ENCODE measurements around the gene AUTS2. TPM values are rescaled to one million over a fixed set of nuclear protein-coding genes. Genes with fewer than 3 reads are reported as not detected.

AUTS2 gene
- total and polyA plus RNA-seq, 2 experiments from 2014 or later: 32.0 to 91.0 TPM

DNA sequence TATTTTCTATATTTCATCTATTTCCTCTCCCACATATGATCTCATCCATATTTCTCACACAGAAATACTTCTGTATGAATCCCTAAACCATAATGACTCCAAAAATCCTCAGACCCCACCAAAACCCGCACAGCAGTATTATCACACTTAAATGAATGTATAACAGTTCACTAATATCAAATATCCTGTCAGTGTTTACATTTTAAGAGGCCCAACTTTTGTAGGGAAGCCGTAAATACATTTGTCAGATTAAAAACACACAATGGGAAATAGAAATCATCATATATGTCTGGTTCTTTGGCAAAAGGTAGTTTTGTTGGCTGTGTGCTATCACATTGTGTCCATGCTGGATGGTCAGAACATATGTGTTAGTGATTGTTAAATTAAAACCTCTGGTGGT is 4.2 kb downstream of the AUTS2 start:
- TF ChIP-seq ZNF331 (CRISPR knock-in tag; IDR thresholded peaks at IDR 0.05; ENCODE audit: low read depth): no peak
- peak; percentile 51 for TF ChIP-seq EZH2 (IDR thresholded peaks at IDR 0.05; ENCODE audit: low read depth, unreplicated experiment)
- no peaks in the 10 kb centered on the region for H3K9me2 ChIP-seq (ENCODE audit: insufficient read depth)
- no peak overlapping the region for H3K27ac Mint-ChIP-seq
- no peak overlapping the region for H3K27ac ChIP-seq (ENCODE audit: low read depth)
- no peak overlapping the region for H3K4me3 Mint-ChIP-seq
- no peak overlapping the region for H3K4me3 ChIP-seq
- H4K20me1 ChIP-seq (replicated peaks; ENCODE audit: insufficient read depth): peaks cover 61% of the 10 kb centered on the region
- peaks cover 44% of the 10 kb centered on the region for H3K79me2 ChIP-seq (replicated peaks; ENCODE audit: insufficient read depth)
- no peaks in the 10 kb centered on the region for H3F3A ChIP-seq (replicated peaks; ENCODE audit: low read depth)
- peaks cover 15% of the 10 kb centered on the region for H3K27me3 Mint-ChIP-seq (ENCODE audit: insufficient read depth, low read depth, poor library complexity)
- DNase-seq (ENCODE audit: low spot score) (no peak), ATAC-seq (no peak)
- H3K27me3 ChIP-seq (ENCODE audit: insufficient read depth): peaks cover 88% of the 10 kb centered on the region
- H3K9me3 Mint-ChIP-seq: peaks cover 3% of the 10 kb centered on the region; the same call in 2 of the 3 replicates
- H2AFZ ChIP-seq: no peak overlapping the region
- no peak overlapping the region for H3K4me2 ChIP-seq
- peaks cover 13% of the 10 kb centered on the region for H3K4me1 ChIP-seq (ENCODE audit: insufficient read depth)
- H3K36me3 Mint-ChIP-seq (ENCODE audit: low read depth): no peaks in the 10 kb centered on the region
- no peaks in the 10 kb centered on the region for H3K36me3 ChIP-seq (ENCODE audit: insufficient read depth)
- peaks cover 6% of the 10 kb centered on the region for H3K4me1 Mint-ChIP-seq

DNA sequence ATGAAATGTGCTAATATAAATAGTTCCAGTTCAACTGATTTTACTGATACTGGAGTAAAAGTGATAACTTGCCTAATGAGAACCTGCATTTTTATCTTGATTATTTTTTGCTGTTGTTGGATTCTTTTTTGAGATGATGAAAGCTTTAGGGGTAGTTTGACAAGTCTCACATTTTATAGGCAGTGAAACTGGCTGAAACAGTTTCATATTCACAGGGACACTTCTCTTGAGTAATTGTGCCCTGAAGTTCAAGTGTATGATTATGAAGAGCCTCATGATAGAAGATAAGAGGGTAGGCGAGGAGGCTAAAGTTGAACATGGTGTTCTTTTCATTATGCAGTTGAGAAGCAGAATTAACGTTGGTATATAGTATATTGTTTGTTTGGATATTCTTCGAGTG is 5.1 kb downstream of the AUTS2 start:
- H3K27ac ChIP-seq (ENCODE audit: low read depth): no peak overlapping the region
- H2AFZ ChIP-seq: no peak overlapping the region
- H3K36me3 ChIP-seq (ENCODE audit: insufficient read depth): no peaks in the 10 kb centered on the region
- H3K9me2 ChIP-seq (ENCODE audit: insufficient read depth): no peaks in the 10 kb centered on the region
- peaks cover 10% of the 10 kb centered on the region for H3K4me1 Mint-ChIP-seq
- ATAC-seq: no peak
- peaks cover 94% of the 10 kb centered on the region for H3K27me3 ChIP-seq (ENCODE audit: insufficient read depth)
- no peak overlapping the region for H3K4me2 ChIP-seq
- no peaks in the 10 kb centered on the region for H3K36me3 Mint-ChIP-seq (ENCODE audit: low read depth)
- TF ChIP-seq EZH2 (IDR thresholded peaks at IDR 0.05; ENCODE audit: low read depth, unreplicated experiment): no peak
- no peak for TF ChIP-seq EZH2phosphoT487 (IDR thresholded peaks at IDR 0.05; ENCODE audit: unreplicated experiment)
- TF ChIP-seq, protein P1, sequence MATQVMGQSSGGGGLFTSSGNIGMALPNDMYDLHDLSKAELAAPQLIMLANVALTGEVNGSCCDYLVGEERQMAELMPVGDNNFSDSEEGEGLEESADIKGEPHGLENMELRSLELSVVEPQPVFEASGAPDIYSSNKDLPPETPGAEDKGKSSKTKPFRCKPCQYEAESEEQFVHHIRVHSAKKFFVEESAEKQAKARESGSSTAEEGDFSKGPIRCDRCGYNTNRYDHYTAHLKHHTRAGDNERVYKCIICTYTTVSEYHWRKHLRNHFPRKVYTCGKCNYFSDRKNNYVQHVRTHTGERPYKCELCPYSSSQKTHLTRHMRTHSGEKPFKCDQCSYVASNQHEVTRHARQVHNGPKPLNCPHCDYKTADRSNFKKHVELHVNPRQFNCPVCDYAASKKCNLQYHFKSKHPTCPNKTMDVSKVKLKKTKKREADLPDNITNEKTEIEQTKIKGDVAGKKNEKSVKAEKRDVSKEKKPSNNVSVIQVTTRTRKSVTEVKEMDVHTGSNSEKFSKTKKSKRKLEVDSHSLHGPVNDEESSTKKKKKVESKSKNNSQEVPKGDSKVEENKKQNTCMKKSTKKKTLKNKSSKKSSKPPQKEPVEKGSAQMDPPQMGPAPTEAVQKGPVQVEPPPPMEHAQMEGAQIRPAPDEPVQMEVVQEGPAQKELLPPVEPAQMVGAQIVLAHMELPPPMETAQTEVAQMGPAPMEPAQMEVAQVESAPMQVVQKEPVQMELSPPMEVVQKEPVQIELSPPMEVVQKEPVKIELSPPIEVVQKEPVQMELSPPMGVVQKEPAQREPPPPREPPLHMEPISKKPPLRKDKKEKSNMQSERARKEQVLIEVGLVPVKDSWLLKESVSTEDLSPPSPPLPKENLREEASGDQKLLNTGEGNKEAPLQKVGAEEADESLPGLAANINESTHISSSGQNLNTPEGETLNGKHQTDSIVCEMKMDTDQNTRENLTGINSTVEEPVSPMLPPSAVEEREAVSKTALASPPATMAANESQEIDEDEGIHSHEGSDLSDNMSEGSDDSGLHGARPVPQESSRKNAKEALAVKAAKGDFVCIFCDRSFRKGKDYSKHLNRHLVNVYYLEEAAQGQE (IDR thresholded peaks at IDR 0.05; ENCODE audit: unreplicated experiment): no peak
- TF ChIP-seq CREB1 (CRISPR knock-in tag; IDR thresholded peaks at IDR 0.05; ENCODE audit: low read depth): no peak
- TF ChIP-seq, protein P2, sequence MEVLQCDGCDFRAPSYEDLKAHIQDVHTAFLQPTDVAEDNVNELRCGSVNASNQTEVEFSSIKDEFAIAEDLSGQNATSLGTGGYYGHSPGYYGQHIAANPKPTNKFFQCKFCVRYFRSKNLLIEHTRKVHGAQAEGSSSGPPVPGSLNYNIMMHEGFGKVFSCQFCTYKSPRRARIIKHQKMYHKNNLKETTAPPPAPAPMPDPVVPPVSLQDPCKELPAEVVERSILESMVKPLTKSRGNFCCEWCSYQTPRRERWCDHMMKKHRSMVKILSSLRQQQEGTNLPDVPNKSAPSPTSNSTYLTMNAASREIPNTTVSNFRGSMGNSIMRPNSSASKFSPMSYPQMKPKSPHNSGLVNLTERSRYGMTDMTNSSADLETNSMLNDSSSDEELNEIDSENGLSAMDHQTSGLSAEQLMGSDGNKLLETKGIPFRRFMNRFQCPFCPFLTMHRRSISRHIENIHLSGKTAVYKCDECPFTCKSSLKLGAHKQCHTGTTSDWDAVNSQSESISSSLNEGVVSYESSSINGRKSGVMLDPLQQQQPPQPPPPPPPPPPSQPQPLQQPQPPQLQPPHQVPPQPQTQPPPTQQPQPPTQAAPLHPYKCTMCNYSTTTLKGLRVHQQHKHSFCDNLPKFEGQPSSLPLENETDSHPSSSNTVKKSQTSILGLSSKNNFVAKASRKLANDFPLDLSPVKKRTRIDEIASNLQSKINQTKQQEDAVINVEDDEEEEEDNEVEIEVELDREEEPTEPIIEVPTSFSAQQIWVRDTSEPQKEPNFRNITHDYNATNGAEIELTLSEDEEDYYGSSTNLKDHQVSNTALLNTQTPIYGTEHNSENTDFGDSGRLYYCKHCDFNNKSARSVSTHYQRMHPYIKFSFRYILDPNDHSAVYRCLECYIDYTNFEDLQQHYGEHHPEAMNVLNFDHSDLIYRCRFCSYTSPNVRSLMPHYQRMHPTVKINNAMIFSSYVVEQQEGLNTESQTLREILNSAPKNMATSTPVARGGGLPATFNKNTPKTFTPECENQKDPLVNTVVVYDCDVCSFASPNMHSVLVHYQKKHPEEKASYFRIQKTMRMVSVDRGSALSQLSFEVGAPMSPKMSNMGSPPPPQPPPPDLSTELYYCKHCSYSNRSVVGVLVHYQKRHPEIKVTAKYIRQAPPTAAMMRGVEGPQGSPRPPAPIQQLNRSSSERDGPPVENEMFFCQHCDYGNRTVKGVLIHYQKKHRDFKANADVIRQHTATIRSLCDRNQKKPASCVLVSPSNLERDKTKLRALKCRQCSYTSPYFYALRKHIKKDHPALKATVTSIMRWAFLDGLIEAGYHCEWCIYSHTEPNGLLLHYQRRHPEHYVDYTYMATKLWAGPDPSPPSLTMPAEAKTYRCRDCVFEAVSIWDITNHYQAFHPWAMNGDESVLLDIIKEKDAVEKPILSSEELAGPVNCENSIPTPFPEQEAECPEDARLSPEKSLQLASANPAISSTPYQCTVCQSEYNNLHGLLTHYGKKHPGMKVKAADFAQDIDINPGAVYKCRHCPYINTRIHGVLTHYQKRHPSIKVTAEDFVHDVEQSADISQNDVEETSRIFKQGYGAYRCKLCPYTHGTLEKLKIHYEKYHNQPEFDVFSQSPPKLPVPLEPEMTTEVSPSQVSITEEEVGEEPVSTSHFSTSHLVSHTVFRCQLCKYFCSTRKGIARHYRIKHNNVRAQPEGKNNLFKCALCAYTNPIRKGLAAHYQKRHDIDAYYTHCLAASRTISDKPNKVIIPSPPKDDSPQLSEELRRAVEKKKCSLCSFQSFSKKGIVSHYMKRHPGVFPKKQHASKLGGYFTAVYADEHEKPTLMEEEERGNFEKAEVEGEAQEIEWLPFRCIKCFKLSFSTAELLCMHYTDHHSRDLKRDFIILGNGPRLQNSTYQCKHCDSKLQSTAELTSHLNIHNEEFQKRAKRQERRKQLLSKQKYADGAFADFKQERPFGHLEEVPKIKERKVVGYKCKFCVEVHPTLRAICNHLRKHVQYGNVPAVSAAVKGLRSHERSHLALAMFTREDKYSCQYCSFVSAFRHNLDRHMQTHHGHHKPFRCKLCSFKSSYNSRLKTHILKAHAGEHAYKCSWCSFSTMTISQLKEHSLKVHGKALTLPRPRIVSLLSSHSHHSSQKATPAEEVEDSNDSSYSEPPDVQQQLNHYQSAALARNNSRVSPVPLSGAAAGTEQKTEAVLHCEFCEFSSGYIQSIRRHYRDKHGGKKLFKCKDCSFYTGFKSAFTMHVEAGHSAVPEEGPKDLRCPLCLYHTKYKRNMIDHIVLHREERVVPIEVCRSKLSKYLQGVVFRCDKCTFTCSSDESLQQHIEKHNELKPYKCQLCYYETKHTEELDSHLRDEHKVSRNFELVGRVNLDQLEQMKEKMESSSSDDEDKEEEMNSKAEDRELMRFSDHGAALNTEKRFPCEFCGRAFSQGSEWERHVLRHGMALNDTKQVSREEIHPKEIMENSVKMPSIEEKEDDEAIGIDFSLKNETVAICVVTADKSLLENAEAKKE (CRISPR knock-in tag; IDR thresholded peaks at IDR 0.05): no peak
- no peak for TF ChIP-seq NANOG (IDR thresholded peaks at IDR 0.05; ENCODE audit: borderline replicate concordance)
- TF ChIP-seq, protein P3, sequence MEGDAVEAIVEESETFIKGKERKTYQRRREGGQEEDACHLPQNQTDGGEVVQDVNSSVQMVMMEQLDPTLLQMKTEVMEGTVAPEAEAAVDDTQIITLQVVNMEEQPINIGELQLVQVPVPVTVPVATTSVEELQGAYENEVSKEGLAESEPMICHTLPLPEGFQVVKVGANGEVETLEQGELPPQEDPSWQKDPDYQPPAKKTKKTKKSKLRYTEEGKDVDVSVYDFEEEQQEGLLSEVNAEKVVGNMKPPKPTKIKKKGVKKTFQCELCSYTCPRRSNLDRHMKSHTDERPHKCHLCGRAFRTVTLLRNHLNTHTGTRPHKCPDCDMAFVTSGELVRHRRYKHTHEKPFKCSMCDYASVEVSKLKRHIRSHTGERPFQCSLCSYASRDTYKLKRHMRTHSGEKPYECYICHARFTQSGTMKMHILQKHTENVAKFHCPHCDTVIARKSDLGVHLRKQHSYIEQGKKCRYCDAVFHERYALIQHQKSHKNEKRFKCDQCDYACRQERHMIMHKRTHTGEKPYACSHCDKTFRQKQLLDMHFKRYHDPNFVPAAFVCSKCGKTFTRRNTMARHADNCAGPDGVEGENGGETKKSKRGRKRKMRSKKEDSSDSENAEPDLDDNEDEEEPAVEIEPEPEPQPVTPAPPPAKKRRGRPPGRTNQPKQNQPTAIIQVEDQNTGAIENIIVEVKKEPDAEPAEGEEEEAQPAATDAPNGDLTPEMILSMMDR (conservative IDR thresholded peaks at IDR 0.05; ENCODE audit: low read depth in 2 of 2): no peak
- no peak for TF ChIP-seq POLR2AphosphoS5 (IDR thresholded peaks at IDR 0.05; ENCODE audit: low read depth)
- no peak for TF ChIP-seq ZNF114 (CRISPR knock-in tag; IDR thresholded peaks at IDR 0.05)
- TF ChIP-seq JUNB (IDR thresholded peaks at IDR 0.05; ENCODE audit: unreplicated experiment): no peak
- no peak for TF ChIP-seq STAT1 (IDR thresholded peaks at IDR 0.05; ENCODE audit: unreplicated experiment)
- peaks cover 69% of the 10 kb centered on the region for H4K20me1 ChIP-seq (replicated peaks; ENCODE audit: insufficient read depth)
- H3K27ac Mint-ChIP-seq: no peak overlapping the region
- DNase-seq (ENCODE audit: low spot score): no peak
- H3K4me3 Mint-ChIP-seq: no peak overlapping the region
- H3K79me2 ChIP-seq (replicated peaks; ENCODE audit: insufficient read depth): peaks cover 49% of the 10 kb centered on the region
- peaks cover 13% of the 10 kb centered on the region for H3K4me1 ChIP-seq (ENCODE audit: insufficient read depth)
- H3F3A ChIP-seq (replicated peaks; ENCODE audit: low read depth): no peaks in the 10 kb centered on the region
- no peak overlapping the region for H3K4me3 ChIP-seq
- H3K9me3 Mint-ChIP-seq: peaks cover 3% of the 10 kb centered on the region; the same call in 2 of the 3 replicates
- H3K27me3 Mint-ChIP-seq (ENCODE audit: insufficient read depth, low read depth, poor library complexity): peaks cover 15% of the 10 kb centered on the region

All from GM23338 (cell line).